Activated CD4-positive, alpha-beta T cell treated with anti-CD3 and anti-CD28 coated beads for 24 hours (primary cell): Measurements from ENCODE around the gene NFATC1.

ENCODE experiments used
- DNase-seq, 2 donors: peaks; one replicate each; pipeline ENCODE4 v3.0.0-alpha.2; 2020; ENCODE audit warnings: low read depth in 2 of 2

The NFATC1 gene

DNA sequence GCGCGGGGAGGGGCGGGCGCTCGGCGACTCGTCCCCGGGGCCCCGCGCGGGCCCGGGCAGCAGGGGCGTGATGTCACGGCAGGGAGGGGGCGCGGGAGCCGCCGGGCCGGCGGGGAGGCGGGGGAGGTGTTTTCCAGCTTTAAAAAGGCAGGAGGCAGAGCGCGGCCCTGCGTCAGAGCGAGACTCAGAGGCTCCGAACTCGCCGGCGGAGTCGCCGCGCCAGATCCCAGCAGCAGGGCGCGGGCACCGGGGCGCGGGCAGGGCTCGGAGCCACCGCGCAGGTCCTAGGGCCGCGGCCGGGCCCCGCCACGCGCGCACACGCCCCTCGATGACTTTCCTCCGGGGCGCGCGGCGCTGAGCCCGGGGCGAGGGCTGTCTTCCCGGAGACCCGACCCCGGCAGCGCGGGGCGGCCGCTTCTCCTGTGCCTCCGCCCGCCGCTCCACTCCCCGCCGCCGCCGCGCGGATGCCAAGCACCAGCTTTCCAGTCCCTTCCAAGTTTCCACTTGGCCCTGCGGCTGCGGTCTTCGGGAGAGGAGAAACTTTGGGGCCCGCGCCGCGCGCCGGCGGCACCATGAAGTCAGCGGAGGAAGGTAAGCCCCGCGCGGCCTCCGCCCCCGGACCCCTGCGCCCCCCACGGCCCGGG, at the start of gene NFATC1:
Gene NFATC1, plus strand, starts transcription at position 170 of the 644 bp plus-strand sequence. Its CDS starts 295 bp downstream, at position 465.
- DNase-seq, result peak; percentile 73 to 79

DNA sequence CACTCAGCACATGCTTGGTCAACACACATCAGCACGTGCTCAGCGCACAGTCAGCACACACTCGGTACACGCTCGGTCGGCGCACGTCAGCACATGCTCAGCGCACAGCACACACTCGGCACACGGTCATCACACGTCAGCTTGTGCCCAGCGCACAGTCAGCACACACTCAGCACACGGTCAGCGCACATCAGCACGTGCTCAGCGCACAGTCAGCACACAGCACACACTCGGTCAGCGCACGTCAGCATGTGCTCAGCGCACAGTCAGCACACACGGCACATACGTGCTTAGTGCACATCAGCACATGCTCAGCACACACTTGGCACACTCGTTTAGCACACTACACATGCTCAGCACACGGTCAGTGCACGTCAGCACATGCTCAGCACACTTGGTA, 49.7 kb upstream of the NFATC1 start:
- no peak for DNase-seq

DNA sequence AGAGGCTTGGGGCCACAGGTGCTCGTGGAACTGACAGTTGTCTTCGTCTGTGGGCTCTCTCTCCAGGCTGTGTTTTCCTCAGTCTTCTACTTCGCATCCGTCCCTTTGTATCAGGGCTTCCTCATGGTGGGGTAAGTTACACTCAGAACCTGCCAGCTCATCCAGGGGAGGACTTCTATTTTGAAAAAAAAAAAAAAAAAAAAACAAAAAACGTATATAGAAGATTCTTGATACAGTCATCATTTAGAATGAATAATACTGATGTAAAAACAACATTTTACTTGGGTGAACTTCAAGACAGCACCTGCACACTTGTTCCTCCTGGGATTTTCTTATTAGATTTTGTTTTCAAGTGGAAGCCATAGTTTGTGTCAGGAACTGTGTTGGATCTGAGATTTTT, 47.7 kb upstream of the NFATC1 start:
- DNase-seq, result no peak

DNA sequence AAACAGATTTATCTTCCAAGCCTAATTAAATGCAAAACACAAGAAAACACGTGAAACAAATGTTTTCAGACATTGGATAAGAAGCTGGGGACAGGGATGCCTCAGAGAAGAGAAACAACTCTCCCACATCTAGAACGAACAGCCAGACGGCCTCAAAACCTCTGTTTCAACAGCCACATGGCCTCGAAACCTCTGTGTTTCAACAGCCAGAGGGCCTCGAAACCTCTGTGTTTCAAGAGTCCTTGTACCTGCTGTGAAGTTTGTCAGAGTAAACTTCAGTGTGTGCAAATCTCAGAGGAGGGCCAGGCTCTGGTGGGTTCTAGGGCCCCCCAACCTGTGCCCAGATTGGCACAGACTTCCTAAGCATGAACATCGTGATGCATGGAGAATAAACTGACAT, 43.3 kb upstream of the NFATC1 start:
- no peak for DNase-seq

DNA sequence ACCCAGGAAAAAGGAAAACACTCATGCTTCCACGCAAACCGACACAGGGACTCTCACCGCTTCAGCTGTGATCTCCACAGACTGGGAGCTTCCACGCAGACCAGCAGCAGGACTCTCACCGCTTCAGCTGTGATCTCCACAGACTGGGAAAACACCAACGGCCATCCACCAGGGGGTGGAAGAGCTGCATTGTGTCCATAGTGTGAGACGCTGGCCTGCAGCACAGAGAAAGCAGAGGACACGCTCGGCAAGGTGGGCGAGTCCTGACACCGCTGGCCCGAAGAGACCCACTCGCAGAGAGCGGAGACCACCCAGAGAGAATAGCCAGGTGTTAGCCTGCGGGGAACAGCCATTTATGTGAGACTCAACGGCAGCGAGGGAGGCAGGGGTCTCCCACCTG, 42.5 kb upstream of the NFATC1 start:
- no peak for DNase-seq

DNA sequence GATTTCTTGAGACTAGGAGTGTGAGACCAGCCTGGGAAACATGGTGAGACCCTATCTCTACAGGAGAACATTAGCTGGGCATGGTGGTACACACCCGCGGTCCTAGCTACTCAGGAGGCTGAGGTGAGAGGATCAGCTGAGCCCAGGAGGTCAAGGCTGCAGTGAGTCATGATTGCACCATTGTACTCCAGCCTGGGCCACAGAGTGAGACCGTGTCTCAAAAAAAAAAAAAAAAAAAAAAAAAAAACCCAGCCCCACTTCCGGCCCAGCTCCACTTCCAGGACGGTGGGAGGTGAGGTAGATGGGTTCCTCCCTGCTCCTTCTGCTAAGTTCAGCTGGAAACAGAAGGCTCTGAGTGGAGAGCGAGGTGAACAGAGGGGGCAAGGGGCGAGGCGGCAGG, 41.4 kb upstream of the NFATC1 start:
- DNase-seq, result no peak

DNA sequence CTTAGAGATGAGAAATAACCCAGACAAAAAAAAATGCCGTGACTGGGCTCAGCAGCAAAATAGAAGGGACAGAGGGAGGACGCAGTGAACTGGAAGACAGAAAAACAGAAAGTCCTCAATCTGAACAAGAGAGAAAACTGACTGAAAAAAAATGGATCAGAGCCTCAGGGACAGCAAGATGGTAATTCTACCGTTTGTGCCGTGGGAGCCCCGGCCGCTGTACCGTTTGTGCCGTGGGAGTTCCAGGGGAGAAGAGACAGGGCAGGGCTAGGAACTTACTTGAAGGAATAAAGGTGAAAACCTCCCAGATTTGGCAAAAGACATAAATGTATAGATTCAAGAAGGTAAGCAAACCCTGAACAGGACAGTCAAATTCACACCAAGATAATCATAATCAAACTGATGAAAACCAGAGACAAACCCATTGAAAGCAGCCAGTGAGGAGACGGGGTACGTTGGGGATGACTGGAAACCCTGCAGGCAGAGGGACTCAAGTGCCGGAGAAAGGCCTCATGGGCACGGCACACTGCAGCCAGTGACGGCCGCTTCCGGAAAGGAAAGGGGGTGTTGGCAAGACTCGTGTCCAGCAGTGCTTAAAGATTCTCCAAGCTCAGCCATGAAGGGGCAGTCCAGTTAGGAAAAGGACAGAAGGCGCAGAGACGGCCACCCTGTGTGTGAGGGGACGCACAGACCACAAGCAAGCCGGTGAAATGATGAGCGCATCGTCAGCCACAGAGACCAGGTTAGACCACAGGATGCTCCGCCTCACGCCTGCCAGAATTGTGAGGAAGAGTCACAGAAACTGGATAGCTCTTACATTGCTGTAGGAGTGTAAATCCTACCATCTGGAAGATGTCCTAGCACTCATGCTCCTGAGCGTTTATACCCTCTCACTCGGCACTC, 40.0 kb upstream of the NFATC1 start:
- no peak for DNase-seq

DNA sequence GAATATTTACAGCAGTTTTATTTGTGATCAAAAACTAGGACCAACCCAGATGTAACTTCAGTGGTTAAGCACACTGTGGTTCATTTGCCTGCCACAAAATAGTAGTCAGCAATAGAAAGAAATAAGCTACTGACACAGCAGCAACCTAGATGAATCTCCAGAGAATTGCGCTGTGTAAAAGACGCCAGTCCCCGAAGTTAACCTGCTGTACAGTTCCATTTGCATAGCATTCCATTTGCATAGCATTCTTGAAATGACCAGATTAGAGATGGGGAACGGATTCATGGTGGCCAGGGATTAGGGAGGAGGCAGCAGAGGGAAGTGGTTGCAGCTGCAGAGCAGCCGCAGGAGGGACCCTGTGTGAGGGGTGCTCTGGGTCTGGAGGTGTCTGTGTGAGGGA, 39.3 kb upstream of the NFATC1 start:
- no peak for DNase-seq

DNA sequence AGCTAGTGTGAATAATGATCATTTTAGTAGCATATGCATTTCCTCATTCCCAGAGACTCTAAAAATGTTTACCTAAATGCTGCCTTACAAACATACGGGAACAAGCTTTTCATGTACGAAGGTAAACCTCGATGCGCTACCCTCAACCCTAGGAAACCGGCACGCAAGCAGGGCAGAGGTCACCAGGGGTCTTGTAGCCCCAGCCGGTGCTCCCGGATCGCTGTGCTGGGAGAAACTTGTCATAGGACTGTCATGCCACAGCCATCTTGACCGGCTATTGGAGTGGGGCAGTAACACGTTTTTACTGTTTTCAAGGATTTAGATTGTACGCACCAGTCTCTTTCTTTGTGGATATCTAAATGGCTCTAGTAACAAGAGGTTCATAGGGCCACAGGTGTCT, 34.8 kb upstream of the NFATC1 start:
- no peak for DNase-seq

DNA sequence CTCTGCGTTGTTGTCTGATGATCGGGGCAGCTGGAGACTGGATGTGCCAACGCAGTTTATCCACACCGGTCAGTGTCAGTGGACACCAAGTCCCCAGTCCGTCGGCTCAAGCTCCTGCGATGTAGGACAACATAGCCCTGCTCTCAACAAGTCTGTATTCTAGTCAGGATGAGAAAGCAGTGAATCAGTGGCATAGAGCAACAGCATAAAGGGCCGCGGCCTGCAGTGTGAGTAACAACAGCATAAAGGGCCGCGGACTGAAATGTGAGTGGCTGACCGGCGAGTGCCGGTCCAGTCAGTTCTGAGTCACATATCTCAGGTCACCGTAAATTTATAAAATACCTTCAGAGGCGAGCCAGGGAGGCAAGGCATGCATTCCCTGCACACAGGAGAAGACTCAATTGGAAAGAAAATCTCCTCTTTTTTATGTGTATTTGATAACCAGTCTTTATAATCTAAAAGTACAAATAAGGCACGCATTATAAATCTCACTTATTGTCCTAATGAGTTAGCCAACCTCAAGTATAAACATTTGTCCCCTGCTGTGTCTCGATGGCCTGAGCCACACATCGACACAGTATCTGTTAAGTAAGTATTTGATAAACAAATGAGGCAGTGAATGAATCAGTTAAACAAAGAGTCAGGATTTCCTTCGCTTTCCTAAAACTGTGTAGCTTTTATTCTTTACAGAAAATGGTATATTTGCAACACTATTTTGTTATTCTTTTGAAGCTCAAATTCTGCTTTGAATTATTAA, 33.8 kb upstream of the NFATC1 start:
- no peak for DNase-seq

DNA sequence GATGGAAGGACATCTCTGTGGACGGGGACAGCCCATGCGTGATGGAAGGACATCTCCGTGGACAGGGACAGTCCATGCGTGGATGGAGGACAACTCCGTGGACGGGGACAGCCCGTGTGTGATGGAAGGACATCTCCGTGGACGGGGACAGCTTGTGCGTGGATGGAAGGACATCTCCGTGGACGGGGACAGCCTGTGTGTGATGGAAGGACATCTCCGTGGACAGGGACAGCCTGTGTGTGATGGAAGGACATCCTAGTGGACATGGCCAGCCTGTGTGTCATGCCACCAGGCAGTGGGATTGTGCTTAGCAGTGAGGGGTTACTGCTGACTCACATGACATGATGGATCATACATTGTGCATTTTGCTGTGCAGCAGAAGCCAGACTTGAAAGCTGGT, 30.0 kb upstream of the NFATC1 start:
- no peak for DNase-seq

DNA sequence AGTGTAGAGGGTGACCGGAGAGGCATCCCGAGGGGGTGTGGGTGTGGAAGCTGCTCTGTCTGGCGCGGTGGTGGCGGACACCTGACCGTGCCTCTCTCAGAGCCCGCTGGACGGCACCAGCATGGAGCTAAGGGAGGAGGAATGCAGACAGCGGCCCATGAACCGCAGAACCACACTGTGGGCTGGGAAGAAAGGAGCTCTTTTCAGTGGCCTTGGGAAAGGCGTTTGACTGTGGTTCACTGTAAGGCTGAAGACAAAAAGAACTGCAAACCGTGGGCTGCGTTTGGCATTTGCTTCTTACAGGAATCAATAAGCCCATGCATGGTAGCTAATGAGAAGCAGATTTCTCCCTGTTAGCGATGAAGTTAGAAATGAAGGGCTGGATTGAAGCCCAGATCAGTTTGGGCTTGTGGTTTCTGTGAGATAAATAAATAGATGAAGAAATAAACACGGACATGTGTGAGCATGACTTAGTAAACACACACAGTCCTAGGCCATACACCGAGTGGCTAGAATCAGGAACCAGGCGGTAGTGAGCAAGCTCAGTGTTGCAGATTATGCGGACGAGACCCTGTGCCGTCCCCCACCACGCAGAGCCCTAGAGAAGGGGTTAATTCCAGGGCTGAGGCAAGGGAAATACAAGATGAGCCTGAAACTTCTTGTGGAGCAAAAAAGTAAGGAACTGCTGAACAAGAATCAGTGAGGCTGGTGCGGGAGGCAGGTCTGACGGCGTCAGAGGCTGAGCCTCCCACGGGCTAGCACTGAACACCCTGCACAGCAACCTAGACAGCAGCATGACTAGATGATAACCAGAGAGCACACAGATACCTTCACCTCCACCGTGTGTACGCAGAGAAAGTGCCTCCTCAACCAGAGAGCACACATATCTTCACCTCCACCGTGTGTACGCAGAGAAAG, 29.3 kb upstream of the NFATC1 start:
- DNase-seq, result no peak

DNA sequence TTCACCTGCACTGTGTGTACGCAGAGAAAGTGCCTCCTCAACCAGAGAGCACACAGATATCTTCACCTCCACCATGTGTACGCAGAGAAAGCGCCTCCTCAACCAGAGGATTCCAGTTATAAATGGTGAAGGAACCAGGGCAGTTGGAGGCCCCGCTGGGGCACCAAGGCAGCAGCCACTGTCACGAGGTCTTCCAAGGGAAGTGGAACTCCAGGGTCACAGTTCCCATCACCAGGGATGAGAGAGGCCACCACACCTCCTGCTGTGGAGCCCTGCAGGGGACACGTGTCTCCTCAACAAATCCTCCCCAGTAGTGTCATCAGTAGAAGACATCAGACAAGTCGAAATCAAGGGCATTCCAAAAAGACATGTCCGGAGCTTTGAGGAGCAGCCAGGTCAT, 28.2 kb upstream of the NFATC1 start:
- no peak for DNase-seq

DNA sequence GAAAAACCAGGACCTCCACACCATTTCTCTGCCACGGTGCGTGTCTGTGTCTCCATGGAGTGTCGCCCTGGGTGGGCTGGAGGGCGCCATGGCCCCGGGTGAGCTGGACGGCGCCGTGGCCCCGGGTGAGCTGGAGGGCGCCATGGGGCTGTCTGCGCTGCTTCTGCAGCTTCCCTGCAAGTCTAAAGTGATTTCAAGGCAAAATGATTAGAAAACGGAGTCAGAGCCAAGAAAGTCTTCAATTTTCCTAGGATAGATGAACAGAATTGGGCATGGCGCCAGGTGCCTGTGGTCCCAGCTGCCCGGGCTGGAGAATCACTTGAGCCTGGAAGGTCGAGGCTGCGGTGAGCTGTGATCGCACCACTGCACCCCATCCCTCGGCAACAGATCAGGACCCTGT, 27.7 kb upstream of the NFATC1 start:
- no peak for DNase-seq

DNA sequence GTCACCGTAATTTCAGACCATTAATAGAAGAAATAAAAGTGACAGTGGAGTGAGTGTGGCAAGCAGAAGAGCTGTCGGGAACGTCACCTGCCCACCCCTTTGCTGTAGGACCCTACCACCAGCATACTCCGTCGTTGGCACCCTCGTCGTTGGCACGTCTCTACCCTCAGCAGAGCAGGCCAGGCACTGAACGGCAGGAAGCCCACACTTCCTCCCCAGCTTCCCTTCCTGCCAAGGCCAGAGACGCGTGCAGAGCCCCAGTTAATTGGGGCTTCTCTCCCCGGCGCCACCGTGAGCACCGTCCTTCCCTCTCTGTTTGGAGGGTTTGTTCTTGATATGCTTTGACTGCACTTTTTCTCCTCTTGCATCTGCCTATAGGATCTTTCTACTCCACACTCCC, 27.0 kb upstream of the NFATC1 start:
- no peak for DNase-seq

DNA sequence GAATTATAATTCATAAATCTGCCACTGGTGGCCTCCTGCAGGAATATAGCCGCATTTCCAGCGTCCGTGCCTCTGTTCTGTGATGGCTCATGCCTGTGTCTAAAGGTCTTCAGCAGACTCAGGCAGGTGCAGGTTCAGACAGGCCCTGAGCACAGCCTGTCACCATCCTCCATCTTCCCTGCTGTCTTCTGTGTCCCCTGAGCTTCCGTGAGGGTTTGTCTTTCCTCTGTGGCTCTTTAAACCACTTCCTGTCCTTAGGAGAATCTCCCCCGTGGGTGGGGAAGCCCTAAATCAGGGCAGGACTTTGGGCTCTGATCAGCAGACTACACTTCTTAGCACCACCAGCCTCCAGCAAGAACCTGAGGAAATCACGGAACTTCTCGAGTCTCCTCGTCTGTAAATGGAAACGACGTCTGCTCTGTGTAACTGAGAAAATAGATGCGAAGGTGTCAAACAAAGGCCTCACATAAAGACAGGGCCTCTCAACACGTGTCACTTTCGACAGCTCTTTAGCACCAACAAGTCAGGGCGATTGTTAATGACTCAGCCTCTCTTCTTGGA, 24.1 kb upstream of the NFATC1 start:
- DNase-seq, result no peak

DNA sequence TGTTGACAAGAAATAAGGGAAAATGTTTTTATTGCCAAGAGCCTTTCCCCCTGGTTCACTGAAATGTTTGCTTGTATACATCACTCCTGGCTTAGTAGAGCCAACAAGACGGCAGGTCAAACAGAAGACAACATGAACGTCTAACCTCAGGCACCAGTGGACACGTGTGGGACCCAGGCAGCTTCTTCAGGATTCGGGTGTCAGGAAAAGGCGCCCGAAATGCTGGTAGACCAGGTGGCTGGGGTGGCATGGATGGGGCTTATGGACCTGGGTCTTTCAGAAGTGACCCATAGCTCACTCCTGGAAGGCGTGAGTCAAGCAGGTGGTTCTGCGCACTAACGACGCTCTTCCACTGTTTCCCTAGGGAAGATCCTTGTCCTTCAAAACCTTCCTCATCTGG, 23.3 kb upstream of the NFATC1 start:
- DNase-seq, result no peak

DNA sequence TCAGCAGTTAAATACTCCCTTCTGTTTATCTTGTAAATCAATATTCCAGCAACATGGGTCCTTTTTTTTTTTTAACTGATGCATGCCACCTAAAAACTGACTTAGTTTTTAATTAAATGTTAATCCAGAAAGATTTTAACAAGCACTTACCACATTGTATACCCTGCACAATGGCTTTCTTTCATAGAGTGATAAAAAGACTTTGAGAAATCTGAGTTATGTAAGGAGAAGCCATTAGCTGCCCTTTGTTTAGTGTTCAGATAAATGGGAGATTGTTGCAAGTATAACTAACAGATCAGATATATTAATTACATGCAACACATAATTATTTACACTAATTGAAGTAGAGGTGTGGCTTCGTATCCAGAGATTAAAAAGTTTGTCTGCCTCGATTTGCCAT, 22.7 kb upstream of the NFATC1 start:
- no peak for DNase-seq

DNA sequence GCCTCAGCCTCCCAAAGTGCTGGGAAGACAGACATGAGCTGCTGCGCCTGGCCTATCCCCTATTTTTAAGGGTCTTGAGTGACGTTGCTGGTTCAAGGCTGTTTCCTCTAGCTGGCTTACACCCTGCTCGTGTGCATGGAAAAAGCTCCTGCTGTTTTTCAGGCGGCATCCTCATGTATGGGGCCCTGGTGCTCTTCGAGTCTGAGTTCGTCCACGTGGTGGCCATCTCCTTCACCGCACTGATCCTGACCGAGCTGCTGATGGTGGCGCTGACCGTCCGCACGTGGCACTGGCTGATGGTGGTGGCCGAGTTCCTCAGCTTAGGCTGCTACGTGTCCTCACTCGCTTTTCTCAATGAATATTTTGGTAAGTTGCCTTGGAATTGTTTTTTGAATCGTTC, 22.0 kb upstream of the NFATC1 start:
- DNase-seq, result no peak

DNA sequence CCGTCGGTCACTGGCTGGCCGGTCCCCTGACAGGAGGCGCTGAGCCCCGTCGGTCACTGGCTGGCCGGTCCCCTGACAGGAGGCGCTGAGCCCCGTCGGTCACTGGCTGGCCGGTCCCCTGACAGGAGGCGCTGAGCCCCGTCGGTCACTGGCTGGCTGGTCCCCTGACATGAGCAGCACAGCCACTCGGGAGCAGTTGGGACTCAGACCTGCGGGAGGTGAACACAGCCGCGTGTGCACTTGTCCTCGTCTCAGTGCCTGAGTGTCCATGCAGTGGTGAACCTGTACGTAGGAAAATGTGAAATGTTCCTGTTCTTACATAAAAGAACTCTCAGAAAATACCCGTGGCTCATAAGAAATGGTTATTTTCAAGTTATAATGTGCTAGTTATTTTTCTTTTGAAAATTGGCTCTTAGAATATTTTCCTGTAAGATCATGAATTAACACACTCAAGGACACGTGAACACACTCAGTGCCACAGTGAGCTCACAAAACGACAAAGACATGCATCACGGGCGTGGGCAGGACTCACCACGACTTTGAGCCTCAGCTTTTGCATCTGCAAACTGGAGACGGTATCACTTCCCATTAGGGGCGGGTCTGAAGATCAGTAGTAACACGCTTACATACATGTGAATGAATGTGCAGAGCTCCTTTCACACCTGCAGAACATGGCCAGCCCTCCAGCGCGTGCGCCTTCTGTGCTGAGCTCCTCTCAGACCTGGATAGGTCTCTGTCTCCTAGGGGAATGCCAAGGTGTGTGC, 21.1 kb upstream of the NFATC1 start:
- no peak for DNase-seq
